Thymus (tissue), 2 donors: Measurements from ENCODE around the gene PKDREJ. TPM values are rescaled to one million over a fixed set of nuclear protein-coding genes. Genes with fewer than 3 reads are reported as not detected.

Source experiments
- polyA plus RNA-seq: library from polyadenylated mRNA; stranded (reverse); fragments of 200-250 nt; gene quantifications from one replicate; pipeline ENCODE4 v1.2.3, GENCODE V29; 2013
- total RNA-seq: library from RNA; stranded (reverse); fragments of 120-200 nt; gene quantifications from one replicate; pipeline ENCODE4 v1.2.4, GENCODE V29; 2013
- donor health status: healthy.

PKDREJ gene
- total and polyA plus RNA-seq, 2 donors, result 0.02 TPM; not detected in 1

Other genes starting within 250 kb of the PKDREJ start
- gene PPARA, start 112.8 kb downstream of the PKDREJ start, total RNA-seq, result 3.6 TPM
- 4.5 TPM for gene PPARA, start 112.8 kb downstream of the PKDREJ start, polyA plus RNA-seq
- 15.5 TPM for gene CDPF1, start 13.1 kb downstream of the PKDREJ start, total RNA-seq
- gene CDPF1, start 13.1 kb downstream of the PKDREJ start, polyA plus RNA-seq, result 16.1 TPM
- 4.6 TPM for gene TTC38, start 4.7 kb upstream of the PKDREJ start, total RNA-seq
- gene TTC38, start 4.7 kb upstream of the PKDREJ start, polyA plus RNA-seq, result 10.3 TPM
- gene GTSE1, start 33.5 kb upstream of the PKDREJ start, total RNA-seq, result 14.1 TPM
- 4.4 TPM for gene GTSE1, start 33.5 kb upstream of the PKDREJ start, polyA plus RNA-seq
- gene TRMU, start 72.4 kb upstream of the PKDREJ start, total RNA-seq, result 27.4 TPM
- 28.7 TPM for gene TRMU, start 72.4 kb upstream of the PKDREJ start, polyA plus RNA-seq